GM19372 (cell line): ENCODE data around the gene MOB3A.
A peak's percentile ranks its signal among the peaks of the same experiment; 100 is the strongest.

Experiments used
- ATAC-seq: cut with Tn5 transposase; IDR thresholded peaks from one replicate; pipeline ENCODE4 v1.9.1; 2021; ENCODE audit warnings: mild to moderate bottlenecking, low read depth, moderate library complexity; ENCODE audit not compliant: unreplicated experiment

Gene MOB3A

GRCh38 chr19:2061495-2062388, 34.4 kb downstream of the MOB3A start:
- peak; percentile 85 for ATAC-seq

GRCh38 chr19:2060884-2061494, 35.1 kb downstream of the MOB3A start:
- no peak for ATAC-seq

GRCh38 chr19:2059422-2060201, 36.5 kb downstream of the MOB3A start:
- no peak for ATAC-seq

- ATAC-seq: no peak
Observed at GRCh38 chr19:2058570-2059421, 37.3 kb downstream of the MOB3A start.

GRCh38 chr19:2057484-2058469, 38.3 kb downstream of the MOB3A start:
- no peak for ATAC-seq

GRCh38 chr19:2056837-2057192, 39.3 kb downstream of the MOB3A start:
- no peak for ATAC-seq

- no peak for ATAC-seq
Observed at GRCh38 chr19:2055931-2056836, 39.9 kb downstream of the MOB3A start.

GRCh38 chr19:2054763-2055162, 41.4 kb downstream of the MOB3A start:
- no peak for ATAC-seq

GRCh38 chr19:2053601-2054389, 42.3 kb downstream of the MOB3A start:
- no peak for ATAC-seq

GRCh38 chr19:2051773-2052704, 44.1 kb downstream of the MOB3A start:
- ATAC-seq: no peak

- ATAC-seq: peak; percentile 65
Observed at GRCh38 chr19:2050991-2051772, 44.9 kb downstream of the MOB3A start, which contains the start of gene MKNK2. MKNK2 (minus strand) TSS chr19:2051244; CDS start chr19:2050851, 393 bp downstream.

- ATAC-seq: no peak
Observed at GRCh38 chr19:2050349-2050990, 45.7 kb downstream of the MOB3A start.

- no peak for ATAC-seq
Observed at GRCh38 chr19:2049741-2050348, 46.3 kb downstream of the MOB3A start.

GRCh38 chr19:2048959-2049740, 47.0 kb downstream of the MOB3A start:
- ATAC-seq: no peak
